ENCODE measurements around the gene DAZAP1. TPM values are rescaled to one million over a fixed set of nuclear protein-coding genes. Genes with fewer than 3 reads are reported as not detected.
A peak's percentile ranks its signal among the peaks of the same experiment; 100 is the strongest.

DAZAP1 gene
- total RNA-seq, 1 experiment from 2014 or later, result 43.9 TPM

DNA sequence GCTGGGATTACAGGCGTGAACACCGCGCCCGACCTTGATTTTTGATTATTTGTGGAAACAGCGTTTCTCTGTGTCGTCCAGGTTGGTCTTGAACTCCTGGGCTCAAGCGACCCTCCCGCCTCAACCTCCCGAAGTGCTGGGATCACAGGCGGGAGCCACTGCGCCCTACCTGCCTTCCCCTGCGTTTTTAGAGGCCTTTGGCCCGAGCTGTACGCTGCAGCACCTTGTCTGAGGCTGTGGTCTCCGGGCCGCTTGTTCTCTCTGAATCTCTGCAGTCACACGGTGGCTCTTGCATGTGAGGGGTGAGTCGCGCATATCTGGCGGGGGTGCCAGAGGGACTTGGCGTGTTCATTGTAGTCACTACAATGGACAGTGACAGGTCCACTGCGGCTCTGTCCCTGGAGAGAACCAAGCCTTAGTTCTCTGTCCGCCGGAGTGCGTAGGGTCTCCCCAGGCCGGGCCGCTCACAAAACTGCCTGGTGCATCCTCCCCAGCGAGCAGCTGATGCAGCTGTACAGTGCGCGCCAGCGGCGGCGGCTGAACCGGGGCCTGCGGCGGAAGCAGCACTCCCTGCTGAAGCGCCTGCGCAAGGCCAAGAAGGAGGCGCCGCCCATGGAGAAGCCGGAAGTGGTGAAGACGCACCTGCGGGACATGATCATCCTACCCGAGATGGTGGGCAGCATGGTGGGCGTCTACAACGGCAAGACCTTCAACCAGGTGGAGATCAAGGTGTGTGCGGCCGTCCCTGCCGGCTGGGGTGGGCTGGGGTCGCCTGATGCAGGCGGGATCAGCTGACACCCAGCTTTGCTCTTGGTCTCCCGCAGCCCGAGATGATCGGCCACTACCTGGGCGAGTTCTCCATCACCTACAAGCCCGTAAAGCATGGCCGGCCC is 32.4 kb downstream of the DAZAP1 start:
- DNase-seq (ENCODE audit: low read depth), result peak; percentile 28

DNA sequence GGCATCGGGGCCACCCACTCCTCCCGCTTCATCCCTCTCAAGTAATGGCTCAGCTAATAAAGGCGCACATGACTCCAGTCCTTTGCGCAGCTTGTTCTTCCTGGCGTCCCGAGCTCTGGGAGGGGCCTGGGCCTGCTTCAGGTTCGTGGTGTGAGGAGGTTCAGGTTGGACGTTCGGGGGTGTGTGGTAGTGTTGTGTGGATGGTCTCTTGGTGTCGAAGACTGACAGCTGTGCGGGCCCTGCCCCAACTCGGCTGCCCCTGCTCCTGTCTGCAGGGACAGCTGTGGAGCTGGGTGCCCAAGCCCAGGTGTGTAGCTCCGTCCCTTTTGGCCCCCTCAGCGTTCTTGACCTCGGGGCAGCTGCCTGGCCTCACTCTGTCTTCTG is 33.0 kb downstream of the DAZAP1 start:
- DNase-seq (ENCODE audit: low read depth), result no peak

DNA sequence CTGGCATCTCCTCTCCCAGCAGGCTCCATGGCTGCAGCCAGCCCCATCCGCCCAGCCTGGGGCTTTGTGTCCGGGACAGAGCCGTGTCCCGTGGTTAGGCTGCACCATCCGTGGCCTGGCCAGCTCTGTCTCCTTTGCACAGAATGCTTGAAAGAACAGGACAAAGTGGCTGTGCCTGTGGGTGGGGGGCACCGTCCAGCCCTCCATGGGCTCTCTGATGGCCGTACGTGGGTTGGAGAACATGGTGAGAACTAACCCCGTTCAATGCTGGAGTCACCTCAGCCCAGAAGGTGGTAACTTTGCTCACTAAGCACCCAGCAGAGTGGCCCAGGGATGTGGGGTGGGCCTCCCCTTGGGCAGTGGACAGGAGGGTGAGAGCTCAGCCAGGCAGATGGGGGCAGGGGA is 33.6 kb downstream of the DAZAP1 start:
- DNase-seq (ENCODE audit: low read depth), result no peak

DNA sequence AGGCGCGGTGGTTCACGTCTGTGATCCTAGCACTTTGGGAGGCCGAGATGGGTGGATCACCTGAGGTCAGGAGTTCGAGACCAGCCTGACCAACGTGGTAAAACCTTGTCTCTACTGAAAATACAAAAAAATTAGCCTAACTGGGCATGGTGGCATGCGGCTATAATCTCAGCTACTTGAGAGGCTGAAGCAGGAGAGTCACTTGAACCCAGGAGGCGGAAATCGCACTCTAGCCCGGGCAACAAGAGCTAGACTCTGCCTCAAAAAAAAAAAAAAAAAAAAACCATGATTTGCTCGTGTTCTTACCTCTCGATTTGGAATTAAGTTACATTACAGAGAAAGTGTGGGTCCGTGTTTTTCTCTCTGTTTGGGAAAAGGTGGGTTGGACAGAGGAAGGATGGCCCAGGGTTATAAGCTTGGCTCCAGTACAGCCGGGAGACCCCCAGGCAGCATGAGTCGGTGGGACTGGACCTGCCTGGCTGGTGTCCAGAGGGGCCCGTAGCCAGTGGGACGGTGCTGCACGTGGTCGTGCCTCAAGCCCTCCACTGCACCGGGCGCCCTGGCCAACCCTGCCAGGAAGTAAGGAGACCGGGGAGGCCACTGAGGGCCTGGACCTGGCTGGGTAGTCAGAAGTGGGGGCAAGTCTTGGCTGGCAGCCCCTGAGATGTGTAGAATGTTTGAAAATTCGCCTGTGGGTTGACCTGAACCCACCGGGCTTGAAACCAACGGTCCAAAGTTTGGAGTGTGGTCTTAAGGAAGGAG is 34.5 kb downstream of the DAZAP1 start:
- DNase-seq (ENCODE audit: low read depth), result no peak

DNA sequence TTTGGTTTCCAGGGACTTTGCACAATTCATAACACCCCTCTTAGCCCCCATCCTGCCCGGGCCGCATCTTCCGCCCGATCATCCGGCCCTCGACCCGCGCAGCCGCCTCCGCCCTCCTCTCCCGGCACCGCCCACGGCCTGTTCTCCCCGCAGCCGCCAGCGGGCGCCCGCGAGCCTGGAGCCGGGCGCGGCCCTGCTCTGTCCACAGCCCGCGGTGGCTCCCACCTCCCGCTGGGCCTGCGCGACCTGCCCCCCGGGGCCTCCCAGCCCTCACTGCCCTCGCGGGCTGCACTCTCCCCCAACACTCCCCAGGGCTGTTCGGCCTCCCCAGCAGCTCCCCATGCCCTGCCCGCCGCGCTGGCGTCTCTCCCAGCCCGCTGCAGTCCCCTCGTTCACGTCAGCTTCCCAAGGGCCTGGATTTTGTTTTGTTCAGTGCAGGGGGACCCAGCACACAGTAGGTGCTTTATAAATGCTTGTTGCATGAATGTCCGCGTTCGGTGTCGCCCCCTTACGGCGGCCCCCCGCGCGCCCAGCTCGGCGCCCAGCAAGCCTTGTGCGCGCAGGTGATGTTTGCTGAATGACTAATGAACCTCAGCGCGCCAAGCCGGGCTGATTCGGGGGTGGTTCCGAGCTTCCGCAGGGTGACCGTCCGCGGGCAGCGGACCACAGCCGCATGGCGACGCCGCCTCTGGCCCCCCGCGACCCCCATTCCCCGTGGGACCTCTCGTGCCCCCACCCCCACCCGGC is 38.0 kb downstream of the DAZAP1 start:
- peak; percentile 46 for DNase-seq (ENCODE audit: low read depth)

DNA sequence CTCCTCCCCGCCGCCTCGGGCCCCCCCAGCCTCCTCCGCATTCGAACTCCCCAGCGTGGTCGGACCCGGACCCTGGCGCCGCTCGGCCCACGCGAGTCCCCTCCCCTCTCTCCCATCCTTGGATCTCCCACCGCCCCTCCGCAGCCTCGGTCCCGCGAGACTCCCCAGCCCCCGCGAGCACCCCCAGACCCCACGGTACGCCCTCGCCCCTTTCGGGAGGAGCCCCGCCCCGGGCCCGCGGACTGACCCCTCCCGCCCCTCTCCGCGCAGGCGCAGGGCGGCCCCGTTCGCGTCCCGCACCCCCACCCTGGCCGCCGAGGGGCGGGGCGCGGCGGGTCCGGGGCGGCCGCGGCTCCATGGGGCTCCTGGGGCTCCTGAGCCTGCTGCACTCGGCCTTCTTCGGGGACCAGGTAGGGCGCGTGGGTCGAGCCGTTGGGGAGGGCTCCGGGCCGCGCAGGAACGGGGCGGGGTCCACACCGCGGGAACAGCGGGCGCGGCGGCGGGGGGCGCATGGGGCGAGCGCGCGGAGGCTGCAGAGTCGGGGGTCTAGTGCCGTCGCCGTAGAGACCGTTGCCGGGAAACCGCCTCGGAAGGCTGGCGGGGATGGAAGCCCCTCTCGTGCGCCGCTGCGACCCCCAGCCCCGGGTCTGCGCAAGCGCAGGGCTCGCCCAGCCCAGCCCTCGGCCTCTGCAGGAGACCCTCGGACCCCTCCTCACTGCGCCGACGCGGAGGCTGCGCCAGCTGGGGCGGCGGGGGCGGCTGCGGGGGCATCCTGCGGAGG is 38.7 kb downstream of the DAZAP1 start:
- no peak for DNase-seq (ENCODE audit: low read depth)

DNA sequence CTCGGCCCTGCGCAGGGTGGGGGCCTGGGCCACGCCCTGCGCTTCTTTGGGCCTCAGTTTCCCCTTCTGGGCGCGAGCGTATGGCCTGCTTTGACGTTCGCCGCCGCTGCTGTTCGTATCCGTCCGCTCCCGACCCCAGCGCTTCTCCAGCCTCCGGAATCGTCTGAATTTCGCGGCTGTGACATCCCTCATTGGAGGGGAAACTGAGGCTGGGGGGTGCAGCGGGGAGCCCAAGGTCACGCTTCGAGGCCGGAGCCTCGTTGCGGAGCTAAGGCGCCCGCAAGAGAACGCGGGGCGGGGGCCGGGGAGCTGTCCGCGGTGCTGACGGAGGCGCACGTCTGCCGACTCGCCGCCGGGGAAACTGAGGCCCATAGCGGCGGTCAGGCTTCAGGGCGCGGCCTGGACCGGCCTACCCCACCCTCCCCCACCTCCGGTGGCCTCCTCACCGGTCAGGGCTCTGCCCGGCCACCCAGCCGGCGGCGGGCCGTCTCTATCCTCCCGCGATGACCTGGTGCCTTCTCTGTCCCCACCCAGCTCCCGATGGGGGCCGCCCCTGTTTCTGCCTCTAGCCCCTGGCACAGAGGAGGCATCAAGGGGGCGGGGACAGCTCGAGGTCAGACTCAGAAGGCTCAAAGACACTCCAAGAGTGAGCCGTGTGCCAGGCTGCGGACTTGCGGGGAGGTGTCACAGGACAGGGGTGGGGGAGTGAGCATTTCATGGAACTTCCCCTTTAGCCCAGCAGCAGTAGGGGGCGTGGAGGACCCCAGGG is 39.5 kb downstream of the DAZAP1 start:
- DNase-seq (ENCODE audit: low read depth), result no peak

DNA sequence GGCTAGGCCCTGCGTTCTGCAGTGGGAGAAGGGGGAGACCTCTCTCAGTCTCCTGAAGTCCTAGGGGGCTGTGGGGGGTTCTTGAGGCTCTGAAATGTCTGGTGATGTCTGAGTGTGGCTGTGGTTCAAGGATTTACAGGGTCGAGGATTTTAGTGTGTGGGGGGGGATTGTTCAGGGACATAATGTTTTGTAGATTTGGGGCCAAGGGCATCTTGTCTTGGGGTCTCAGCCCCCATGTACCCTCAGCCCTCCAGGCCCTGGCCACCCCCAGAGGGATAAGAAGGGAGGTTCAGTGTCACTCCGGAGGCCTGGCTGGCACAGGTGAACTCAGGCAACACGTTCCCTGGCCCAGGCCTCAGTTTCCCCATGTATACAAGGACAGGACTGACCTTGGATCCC is 40.1 kb downstream of the DAZAP1 start:
- no peak for DNase-seq (ENCODE audit: low read depth)

DNA sequence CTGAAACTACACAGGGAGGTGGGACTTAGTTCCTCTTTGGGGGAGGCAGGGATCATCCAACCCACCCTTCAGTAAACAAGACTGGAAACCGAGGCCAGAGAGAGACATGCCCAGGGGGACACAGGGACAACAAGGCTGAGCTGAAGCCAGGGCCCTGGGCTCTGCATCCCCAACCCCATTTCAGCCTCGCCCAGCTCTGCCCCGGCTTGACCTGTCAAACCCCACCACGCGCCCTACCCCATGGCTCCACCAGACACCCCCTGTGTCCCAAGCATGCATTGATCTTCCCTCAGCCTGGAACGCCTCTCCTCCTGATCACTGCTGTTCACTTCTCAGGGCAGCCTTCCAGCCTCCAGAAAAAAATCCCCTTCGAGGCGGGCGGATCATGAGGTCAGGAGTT is 40.6 kb downstream of the DAZAP1 start:
- DNase-seq (ENCODE audit: low read depth), result no peak

DNA sequence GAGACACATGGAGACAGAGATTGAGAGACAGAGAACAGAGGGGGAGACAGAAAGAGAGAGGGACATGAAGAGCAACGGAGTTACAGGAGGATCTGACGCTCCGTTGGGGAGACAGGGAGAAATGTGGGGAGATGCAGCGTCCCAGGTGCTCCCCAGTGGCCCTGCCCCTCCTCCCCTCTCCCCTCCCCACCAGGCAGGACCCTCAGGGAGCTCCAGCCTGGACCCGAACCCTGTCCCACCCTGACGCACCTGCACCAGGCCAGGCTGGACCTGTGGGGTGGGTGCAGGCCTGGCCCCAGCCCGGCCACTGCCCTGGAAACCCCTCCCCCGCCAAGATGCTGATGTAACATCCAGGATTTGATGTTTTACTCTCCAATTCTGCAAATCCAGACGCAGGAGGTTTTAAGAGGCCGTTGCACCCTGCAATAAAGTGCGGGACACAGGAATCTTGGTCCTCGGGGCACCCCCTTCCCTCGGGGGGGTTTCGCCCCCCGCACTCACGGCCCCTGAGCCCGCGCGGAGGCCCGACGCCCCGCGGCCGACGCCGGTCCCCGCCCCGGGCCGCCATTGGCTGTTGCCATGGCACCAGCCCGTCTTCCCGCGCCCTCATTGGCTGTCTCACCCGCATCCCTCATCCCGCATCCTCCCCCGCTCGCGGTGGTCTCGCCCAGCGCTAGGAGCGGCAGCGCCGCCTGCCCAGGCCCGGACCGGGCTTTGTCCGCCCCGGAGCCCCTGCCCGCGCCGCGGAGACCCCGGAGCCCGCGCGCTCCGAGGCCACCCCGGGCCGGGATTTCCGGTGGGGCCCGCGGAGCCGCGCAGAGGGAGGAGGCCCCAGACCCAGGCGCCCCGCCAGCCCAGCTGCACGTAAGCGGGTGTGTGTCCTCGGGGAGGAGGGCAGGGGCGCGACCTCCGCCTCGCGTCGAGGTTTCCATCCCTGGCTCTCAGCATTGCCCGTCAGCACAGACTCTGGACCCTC is 42.4 kb downstream of the DAZAP1 start, which contains the start of gene APC2:
APC2 (plus strand) TSS at position 655 of the 976 bp plus-strand sequence. CDS start 2,881 bp downstream, outside the sequence.
- DNase-seq (ENCODE audit: low read depth), result no peak

DNA sequence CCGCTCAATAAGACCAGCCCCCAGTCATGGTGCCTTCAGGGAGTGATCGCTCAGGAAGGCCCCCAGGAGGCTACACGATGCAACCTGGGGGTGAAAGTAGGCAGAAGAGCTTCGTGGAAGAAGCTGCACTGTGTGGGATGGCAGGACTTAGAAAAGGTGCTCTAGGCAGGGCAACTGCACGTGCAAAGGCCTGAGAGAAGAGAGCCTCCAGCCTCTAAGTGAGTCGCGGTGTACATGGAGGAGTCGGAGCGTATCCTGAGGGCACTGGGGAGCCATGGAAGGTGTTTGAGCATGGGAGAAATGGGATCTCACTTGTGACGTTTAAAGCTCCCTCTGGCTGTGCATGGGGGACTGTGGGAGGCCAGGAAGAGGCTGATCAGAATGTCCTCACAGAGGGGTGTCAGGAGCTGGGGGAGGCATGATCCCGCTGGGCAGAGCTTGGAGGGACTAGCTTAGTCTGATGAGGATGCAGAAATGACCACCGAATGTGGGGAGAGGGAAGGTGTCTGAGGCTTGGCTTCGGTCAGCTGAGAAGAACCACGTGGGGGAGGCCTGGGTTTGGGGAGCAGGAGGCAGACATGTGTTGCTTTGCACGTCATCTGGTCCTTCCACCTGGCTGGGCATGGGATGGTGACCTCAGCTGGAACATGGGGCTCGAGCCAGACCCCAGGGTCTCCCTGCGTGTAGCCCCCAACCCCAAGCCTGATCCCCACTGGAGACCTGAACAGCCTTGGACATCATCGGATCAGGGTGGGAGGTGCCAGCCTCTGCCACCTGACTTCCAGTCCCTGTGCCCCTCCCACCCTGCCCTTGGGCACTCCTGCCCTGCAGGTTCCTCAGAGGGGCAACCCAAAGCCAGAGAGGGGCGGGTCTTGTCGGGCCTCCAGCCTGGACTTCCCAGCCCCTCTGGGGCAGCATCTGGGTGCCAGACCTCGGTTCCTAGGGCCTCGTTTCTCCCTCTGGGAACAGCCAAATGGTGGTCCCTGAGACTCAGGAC is 43.6 kb downstream of the DAZAP1 start:
- DNase-seq (ENCODE audit: low read depth), result no peak

DNA sequence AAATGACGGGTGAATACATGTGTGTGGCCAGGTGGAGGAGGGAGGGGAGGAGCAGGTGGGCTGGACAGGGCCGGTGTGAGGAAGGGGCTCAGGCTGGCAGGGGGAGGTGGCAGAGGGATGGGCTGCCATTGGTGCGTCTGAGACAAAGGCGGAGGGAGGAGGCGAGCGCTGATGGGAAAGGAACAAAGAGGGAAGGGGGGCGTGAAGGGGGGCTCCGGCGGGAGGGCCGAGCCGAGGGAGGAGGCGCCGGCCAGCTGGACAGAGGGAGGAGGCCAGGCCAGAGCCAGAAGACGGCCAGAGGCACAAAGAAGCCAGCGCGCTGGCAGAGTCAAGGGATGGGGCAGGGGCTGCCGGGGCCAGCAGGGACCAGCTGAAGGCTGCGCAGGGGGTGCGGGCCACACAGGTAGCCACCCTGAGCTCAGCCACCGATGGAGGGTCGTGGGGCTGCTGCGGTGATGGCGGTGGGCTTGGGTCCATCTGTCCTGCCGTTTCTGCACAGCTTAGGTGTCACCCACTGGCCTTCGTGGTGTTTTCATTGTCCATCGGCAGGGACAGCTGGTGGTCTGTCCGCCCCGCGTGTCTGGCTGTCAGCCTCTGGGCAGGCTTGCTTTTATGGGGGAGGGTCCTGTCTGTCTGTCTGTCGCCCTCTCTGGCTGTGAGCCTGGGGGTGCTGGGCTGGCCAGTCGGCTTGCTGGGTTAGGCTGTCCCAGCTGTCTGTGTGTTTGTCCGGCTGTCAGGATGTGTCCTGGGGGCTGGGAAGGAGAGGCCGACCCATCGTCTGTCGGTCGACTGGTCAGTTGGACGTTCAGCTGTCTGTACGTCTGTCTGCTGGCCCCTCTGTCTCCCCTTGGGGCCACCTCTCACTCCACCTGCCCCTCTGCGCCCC is 44.8 kb downstream of the DAZAP1 start:
- DNase-seq (ENCODE audit: low read depth), result no peak

DNA sequence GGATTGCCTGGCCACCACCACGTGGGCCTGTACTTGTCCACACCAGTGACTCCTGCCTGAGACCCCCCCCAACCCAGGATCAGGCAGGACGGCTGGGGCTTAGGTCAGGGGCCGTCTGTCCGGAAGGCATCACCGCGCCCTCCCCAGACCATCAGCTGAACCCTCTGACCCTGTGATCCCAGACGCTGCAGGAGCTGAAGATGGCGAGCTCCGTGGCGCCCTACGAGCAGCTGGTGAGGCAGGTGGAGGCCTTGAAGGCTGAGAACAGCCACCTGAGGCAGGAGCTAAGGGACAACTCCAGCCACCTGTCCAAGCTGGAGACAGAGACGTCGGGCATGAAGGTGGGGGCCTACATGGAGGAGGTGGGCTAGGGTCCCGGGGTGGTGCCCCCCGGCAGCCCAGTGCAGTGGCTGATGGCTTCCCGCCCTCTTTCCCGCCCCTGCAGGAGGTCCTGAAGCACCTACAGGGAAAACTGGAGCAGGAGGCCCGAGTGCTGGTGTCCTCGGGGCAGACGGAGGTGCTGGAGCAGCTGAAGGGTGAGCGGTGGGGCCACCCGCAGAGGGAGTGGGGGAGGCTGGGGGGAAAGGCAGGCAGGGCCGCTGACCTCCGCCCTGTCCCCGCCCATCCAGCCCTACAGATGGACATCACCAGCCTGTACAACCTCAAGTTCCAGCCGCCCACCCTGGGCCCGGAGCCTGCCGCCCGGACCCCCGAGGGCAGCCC is 45.6 kb downstream of the DAZAP1 start:
- no peak for DNase-seq (ENCODE audit: low read depth)

DNA sequence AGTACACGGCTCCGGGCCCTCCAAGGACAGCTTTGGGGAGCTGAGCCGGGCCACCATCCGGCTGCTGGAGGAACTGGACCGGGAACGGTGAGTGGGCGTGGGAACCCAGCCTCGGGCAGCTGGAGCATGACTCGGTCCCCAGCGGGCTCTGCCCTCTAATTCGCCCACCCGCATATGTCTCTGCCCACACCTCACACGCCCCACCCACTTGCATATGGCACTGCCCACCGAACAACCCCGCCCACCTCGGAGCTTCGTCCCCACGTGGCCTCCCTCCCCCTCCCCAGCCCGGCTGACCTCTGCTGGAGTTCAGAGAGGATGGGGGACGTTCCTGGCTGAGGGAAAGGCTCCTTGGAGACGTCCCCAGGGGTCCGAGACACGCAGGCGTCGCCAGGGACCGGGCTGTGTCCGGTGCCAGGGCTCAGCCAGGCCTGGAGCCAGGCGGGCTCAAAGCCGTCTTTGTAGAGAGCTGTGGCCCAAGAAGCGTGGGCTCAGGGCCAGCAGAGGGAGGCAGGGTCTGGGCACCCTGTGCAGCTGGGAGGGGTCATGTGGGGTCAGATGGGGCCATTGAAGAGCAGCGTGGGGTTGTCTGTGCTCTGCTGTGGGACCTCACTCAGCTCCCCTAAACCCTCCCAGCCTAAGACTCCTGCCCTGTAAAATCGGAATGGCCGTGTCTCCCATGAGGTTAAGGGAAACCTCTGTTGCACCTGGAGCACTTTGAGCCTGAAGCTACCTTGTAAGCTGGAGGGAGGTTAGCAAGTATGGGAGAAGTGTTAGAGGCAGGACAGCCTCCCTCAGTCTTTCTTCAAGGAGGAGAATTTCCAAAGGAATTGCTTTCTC is 46.4 kb downstream of the DAZAP1 start:
- DNase-seq (ENCODE audit: low read depth), result peak; percentile 59

DNA sequence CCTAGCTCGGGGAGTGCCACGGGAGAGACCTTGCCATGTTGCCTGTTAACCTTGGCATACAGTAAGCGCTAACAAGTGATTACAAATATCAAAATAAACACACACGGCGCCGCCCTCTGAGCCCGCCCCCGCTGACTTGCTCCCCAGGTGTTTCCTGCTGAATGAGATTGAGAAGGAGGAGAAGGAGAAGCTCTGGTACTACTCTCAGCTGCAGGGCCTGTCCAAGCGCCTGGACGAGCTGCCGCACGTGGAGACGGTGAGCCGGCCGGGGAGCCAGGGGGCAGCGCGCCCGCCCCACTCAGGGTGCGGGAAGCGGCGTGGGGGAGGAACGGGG is 47.6 kb downstream of the DAZAP1 start:
- DNase-seq (ENCODE audit: low read depth), result no peak

All from RPMI7951 (cell line).